ENCODE data around the gene ADAMTS9. TPM values are rescaled to one million over a fixed set of nuclear protein-coding genes. Genes with fewer than 3 reads are reported as not detected.

ADAMTS9 gene
- total and polyA plus RNA-seq, 2 experiments from 2014 or later = 0.31 to 0.81 TPM

DNA sequence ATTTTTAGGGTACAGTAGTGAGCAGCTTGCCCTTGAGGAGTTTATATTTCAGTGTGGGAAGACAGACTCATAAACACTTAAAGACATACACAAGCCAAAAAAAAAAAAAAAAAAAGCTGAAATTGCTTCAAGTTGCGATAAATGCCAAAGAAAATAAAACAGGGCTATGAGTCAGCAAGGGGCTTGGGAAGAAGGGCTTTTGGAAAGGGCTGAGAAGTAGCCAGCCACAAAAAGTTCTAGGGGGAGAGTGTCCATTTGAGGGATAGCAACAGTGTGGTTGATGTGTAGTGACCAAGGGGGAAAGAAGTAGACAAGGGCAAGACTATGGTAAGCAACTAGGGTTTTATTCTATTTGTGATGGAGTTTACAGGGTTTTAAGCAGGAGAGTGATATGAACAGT, 185.5 kb downstream of the ADAMTS9 start:
- no peak for ATAC-seq
- H3K27me3 ChIP-seq (ENCODE audit: insufficient read depth) = no peaks in the 10 kb centered on the region
- H2AFZ ChIP-seq = no peak overlapping the region
- H3F3A ChIP-seq (replicated peaks; ENCODE audit: low read depth) = no peaks in the 10 kb centered on the region
- TF ChIP-seq EZH2 (IDR thresholded peaks at IDR 0.05; ENCODE audit: low read depth, unreplicated experiment) (no peak), ZNF114 (CRISPR knock-in tag; IDR thresholded peaks at IDR 0.05) (no peak), POLR2AphosphoS5 (IDR thresholded peaks at IDR 0.05; ENCODE audit: low read depth) (no peak), JUNB (IDR thresholded peaks at IDR 0.05; ENCODE audit: unreplicated experiment) (no peak), NANOG (IDR thresholded peaks at IDR 0.05; ENCODE audit: borderline replicate concordance) (no peak), CREB1 (CRISPR knock-in tag; IDR thresholded peaks at IDR 0.05; ENCODE audit: low read depth) (no peak), STAT1 (IDR thresholded peaks at IDR 0.05; ENCODE audit: unreplicated experiment) (no peak), EZH2phosphoT487 (IDR thresholded peaks at IDR 0.05; ENCODE audit: unreplicated experiment) (no peak), ZNF331 (CRISPR knock-in tag; IDR thresholded peaks at IDR 0.05; ENCODE audit: low read depth) (no peak)
- TF ChIP-seq, protein P1, sequence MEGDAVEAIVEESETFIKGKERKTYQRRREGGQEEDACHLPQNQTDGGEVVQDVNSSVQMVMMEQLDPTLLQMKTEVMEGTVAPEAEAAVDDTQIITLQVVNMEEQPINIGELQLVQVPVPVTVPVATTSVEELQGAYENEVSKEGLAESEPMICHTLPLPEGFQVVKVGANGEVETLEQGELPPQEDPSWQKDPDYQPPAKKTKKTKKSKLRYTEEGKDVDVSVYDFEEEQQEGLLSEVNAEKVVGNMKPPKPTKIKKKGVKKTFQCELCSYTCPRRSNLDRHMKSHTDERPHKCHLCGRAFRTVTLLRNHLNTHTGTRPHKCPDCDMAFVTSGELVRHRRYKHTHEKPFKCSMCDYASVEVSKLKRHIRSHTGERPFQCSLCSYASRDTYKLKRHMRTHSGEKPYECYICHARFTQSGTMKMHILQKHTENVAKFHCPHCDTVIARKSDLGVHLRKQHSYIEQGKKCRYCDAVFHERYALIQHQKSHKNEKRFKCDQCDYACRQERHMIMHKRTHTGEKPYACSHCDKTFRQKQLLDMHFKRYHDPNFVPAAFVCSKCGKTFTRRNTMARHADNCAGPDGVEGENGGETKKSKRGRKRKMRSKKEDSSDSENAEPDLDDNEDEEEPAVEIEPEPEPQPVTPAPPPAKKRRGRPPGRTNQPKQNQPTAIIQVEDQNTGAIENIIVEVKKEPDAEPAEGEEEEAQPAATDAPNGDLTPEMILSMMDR (conservative IDR thresholded peaks at IDR 0.05; ENCODE audit: low read depth in 2 of 2) = no peak
- TF ChIP-seq, protein P2, sequence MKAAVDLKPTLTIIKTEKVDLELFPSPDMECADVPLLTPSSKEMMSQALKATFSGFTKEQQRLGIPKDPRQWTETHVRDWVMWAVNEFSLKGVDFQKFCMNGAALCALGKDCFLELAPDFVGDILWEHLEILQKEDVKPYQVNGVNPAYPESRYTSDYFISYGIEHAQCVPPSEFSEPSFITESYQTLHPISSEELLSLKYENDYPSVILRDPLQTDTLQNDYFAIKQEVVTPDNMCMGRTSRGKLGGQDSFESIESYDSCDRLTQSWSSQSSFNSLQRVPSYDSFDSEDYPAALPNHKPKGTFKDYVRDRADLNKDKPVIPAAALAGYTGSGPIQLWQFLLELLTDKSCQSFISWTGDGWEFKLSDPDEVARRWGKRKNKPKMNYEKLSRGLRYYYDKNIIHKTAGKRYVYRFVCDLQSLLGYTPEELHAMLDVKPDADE (IDR thresholded peaks at IDR 0.05) = no peak
- TF ChIP-seq, protein P3, sequence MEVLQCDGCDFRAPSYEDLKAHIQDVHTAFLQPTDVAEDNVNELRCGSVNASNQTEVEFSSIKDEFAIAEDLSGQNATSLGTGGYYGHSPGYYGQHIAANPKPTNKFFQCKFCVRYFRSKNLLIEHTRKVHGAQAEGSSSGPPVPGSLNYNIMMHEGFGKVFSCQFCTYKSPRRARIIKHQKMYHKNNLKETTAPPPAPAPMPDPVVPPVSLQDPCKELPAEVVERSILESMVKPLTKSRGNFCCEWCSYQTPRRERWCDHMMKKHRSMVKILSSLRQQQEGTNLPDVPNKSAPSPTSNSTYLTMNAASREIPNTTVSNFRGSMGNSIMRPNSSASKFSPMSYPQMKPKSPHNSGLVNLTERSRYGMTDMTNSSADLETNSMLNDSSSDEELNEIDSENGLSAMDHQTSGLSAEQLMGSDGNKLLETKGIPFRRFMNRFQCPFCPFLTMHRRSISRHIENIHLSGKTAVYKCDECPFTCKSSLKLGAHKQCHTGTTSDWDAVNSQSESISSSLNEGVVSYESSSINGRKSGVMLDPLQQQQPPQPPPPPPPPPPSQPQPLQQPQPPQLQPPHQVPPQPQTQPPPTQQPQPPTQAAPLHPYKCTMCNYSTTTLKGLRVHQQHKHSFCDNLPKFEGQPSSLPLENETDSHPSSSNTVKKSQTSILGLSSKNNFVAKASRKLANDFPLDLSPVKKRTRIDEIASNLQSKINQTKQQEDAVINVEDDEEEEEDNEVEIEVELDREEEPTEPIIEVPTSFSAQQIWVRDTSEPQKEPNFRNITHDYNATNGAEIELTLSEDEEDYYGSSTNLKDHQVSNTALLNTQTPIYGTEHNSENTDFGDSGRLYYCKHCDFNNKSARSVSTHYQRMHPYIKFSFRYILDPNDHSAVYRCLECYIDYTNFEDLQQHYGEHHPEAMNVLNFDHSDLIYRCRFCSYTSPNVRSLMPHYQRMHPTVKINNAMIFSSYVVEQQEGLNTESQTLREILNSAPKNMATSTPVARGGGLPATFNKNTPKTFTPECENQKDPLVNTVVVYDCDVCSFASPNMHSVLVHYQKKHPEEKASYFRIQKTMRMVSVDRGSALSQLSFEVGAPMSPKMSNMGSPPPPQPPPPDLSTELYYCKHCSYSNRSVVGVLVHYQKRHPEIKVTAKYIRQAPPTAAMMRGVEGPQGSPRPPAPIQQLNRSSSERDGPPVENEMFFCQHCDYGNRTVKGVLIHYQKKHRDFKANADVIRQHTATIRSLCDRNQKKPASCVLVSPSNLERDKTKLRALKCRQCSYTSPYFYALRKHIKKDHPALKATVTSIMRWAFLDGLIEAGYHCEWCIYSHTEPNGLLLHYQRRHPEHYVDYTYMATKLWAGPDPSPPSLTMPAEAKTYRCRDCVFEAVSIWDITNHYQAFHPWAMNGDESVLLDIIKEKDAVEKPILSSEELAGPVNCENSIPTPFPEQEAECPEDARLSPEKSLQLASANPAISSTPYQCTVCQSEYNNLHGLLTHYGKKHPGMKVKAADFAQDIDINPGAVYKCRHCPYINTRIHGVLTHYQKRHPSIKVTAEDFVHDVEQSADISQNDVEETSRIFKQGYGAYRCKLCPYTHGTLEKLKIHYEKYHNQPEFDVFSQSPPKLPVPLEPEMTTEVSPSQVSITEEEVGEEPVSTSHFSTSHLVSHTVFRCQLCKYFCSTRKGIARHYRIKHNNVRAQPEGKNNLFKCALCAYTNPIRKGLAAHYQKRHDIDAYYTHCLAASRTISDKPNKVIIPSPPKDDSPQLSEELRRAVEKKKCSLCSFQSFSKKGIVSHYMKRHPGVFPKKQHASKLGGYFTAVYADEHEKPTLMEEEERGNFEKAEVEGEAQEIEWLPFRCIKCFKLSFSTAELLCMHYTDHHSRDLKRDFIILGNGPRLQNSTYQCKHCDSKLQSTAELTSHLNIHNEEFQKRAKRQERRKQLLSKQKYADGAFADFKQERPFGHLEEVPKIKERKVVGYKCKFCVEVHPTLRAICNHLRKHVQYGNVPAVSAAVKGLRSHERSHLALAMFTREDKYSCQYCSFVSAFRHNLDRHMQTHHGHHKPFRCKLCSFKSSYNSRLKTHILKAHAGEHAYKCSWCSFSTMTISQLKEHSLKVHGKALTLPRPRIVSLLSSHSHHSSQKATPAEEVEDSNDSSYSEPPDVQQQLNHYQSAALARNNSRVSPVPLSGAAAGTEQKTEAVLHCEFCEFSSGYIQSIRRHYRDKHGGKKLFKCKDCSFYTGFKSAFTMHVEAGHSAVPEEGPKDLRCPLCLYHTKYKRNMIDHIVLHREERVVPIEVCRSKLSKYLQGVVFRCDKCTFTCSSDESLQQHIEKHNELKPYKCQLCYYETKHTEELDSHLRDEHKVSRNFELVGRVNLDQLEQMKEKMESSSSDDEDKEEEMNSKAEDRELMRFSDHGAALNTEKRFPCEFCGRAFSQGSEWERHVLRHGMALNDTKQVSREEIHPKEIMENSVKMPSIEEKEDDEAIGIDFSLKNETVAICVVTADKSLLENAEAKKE (CRISPR knock-in tag; IDR thresholded peaks at IDR 0.05) = no peak
- TF ChIP-seq, protein P4, sequence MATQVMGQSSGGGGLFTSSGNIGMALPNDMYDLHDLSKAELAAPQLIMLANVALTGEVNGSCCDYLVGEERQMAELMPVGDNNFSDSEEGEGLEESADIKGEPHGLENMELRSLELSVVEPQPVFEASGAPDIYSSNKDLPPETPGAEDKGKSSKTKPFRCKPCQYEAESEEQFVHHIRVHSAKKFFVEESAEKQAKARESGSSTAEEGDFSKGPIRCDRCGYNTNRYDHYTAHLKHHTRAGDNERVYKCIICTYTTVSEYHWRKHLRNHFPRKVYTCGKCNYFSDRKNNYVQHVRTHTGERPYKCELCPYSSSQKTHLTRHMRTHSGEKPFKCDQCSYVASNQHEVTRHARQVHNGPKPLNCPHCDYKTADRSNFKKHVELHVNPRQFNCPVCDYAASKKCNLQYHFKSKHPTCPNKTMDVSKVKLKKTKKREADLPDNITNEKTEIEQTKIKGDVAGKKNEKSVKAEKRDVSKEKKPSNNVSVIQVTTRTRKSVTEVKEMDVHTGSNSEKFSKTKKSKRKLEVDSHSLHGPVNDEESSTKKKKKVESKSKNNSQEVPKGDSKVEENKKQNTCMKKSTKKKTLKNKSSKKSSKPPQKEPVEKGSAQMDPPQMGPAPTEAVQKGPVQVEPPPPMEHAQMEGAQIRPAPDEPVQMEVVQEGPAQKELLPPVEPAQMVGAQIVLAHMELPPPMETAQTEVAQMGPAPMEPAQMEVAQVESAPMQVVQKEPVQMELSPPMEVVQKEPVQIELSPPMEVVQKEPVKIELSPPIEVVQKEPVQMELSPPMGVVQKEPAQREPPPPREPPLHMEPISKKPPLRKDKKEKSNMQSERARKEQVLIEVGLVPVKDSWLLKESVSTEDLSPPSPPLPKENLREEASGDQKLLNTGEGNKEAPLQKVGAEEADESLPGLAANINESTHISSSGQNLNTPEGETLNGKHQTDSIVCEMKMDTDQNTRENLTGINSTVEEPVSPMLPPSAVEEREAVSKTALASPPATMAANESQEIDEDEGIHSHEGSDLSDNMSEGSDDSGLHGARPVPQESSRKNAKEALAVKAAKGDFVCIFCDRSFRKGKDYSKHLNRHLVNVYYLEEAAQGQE (IDR thresholded peaks at IDR 0.05; ENCODE audit: unreplicated experiment) = no peak
- no peaks in the 10 kb centered on the region for H3K79me2 ChIP-seq (replicated peaks; ENCODE audit: insufficient read depth)
- no peaks in the 10 kb centered on the region for H3K36me3 ChIP-seq (ENCODE audit: insufficient read depth)
- peaks cover 4% of the 10 kb centered on the region for H3K27me3 Mint-ChIP-seq (ENCODE audit: insufficient read depth, low read depth, poor library complexity)
- no peak overlapping the region for H3K4me3 Mint-ChIP-seq
- H3K9me3 Mint-ChIP-seq = no peaks in the 10 kb centered on the region
- no peak for DNase-seq (ENCODE audit: low spot score)
- peaks cover 8% of the 10 kb centered on the region for H3K4me1 Mint-ChIP-seq
- no peak overlapping the region for H3K27ac ChIP-seq (ENCODE audit: low read depth)
- H3K9me2 ChIP-seq (ENCODE audit: insufficient read depth) = no peaks in the 10 kb centered on the region
- no peak overlapping the region for H3K27ac Mint-ChIP-seq
- no peak overlapping the region for H3K4me2 ChIP-seq
- no peaks in the 10 kb centered on the region for H4K20me1 ChIP-seq (replicated peaks; ENCODE audit: insufficient read depth)
- H3K36me3 Mint-ChIP-seq (ENCODE audit: low read depth) = no peaks in the 10 kb centered on the region
- H3K4me1 ChIP-seq (ENCODE audit: insufficient read depth) = 0 out of 2 replicates have a peak, but pooled peaks cover 7% of the 10 kb centered on the region
- no peak overlapping the region for H3K4me3 ChIP-seq
